Lower leg skin (tissue), 4 donors: ENCODE results near the gene LAMP2. TPM values are rescaled to one million over a fixed set of nuclear protein-coding genes. Genes with fewer than 3 reads are reported as not detected.

Experiments
- DNase-seq, 2 donors: peaks; one replicate each; pipeline ENCODE4 v3.0.0-alpha.2; 2019; ENCODE audit warnings: low spot score in 2 of 2
- H3K4me3 ChIP-seq: fragments of 200-600 bp; sonication (generic); 2 replicates; pipeline ENCODE4 v1.5.1; 2017; ENCODE audit warnings: mild to moderate bottlenecking, low read depth; ENCODE audit not compliant: poor library complexity, severe bottlenecking
- CTCF ChIP-seq, 3 donors: fragments of 450-650 bp; IDR thresholded peaks; one replicate each; pipeline ENCODE4 v1.5.1; 2016; ENCODE audit warnings: antibody characterized with exemption in 3 of 3, mild to moderate bottlenecking in 3 of 3, moderate library complexity in 2 of 3
- POLR2A ChIP-seq, 2 donors: fragments of 450-650 bp; IDR thresholded peaks; one replicate each; pipeline ENCODE4 v1.6.1; 2016 to 2017; ENCODE audit warnings: antibody characterized with exemption in 2 of 2, mild to moderate bottlenecking in 1 of 2, moderate library complexity in 1 of 2
- WGBS, 2 donors: methylation state at CpG; one replicate each; pipeline ENCODE4 v1.1.5; 2018; 5-methylcytosine and 5-hydroxymethylcytosine counted together
- intact Hi-C: fragments of 100-400 bp; cut with DNase I; formaldehyde crosslinking; loops from one replicate; pipeline ENCODE4 v1.15.0; 2023; ENCODE audit warnings: low total_unique reads
- total RNA-seq, 4 donors: library from RNA; depleted of rRNA; stranded (reverse); fragments of >200 nt; gene quantifications; one replicate each; pipeline ENCODE4 v1.1.0, GENCODE V29; 2016

The LAMP2 gene
- 100 to 1,000 TPM in 3 of 4 donors, 10 to 100 TPM in 1; 90.1 to 154 (median 120) TPM for total RNA-seq

GRCh38 chrX:120468825-120469525 is at the start of gene LAMP2:
TSS of gene LAMP2 (minus strand) at chrX:120469296. CDS start at chrX:120469169, 127 bp downstream.
- H3K4me3 ChIP-seq: peak within 1 kb of the TSS; percentile 56
- TF ChIP-seq POLR2A (IDR thresholded peaks at IDR 0.05) (peak in 1 of 2 donors; percentile 14), CTCF (IDR thresholded peaks at IDR 0.05) (no peak)
- DNase-seq: peak; percentile 89 to 97
- WGBS, 2 donors: 1 to 36% methylated on average over 39 to 50 of the region's 50 CpGs
- intact Hi-C loops: no loop called here

DNA sequence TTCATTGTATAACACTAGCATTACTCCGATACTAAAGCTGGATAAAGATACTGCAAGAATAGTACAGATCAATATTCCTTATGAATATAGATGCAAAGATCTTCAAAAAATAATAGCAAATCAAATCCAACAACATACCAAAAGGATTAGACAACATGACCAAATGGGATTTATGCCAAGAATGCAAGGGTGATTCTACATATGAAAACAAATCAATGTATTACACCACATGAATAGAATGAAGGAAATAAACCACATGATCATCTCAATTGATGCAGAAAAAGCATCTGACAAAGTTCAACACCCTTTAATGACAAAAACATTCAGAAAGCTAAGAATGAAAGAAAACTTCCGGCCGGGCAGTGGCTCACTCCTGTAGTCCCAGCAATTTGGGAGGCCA is 48.8 kb upstream of the LAMP2 start:
- no peak overlapping the region for H3K4me3 ChIP-seq
- intact Hi-C loops: no loop called here
- no peak for DNase-seq
- 87 to 98% methylated on average over 3 of the region's 3 CpGs for WGBS, 2 donors
- TF ChIP-seq CTCF (IDR thresholded peaks at IDR 0.05) (no peak), POLR2A (IDR thresholded peaks at IDR 0.05) (no peak)

DNA sequence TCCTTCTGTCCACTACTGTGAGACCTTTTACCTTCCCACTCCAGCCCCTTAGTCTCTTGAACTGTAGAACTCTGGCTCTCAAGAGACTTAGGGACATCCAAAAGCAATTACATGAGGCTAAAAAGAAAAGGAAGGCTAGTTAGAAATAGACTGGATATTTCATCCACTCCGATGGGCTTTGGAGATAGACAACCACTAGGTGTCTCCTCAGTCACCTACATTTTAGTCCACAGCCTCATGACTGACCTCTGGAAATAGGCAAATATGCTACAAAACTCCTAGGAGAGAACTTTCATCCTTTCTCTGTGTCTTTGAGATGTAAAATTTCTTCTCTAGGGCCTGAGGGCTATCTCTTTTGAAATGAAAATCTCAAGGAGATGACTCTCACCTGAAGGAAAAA is 45.1 kb upstream of the LAMP2 start:
- WGBS, 2 donors: 63 to 69% methylated on average over 1 of the region's 1 CpG
- no peak for DNase-seq
- intact Hi-C loops: no loop called here
- TF ChIP-seq POLR2A (IDR thresholded peaks at IDR 0.05): no peak
- no peak for TF ChIP-seq CTCF (IDR thresholded peaks at IDR 0.05)
- no peak overlapping the region for H3K4me3 ChIP-seq

DNA sequence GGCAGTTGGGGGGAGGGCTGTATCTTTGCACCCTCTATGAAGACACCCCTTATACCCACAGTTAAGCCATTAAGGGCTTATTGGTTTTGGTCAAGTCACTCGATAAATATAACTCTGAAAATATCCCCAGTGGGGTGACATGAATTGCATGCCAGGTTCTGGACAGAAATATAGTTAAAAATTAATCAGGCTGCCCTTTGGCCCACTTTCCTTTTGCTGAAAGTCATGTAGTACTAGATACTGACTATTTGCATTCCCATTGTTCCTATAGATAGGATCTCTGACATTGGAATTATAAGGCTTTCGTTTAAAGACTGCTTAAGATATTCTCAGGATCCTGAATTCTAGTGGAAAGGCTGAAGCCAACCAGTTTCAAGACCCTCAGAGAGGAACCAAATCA is 43.5 kb upstream of the LAMP2 start:
- no peak overlapping the region for H3K4me3 ChIP-seq
- intact Hi-C loops: no loop called here
- DNase-seq: no peak
- TF ChIP-seq POLR2A (IDR thresholded peaks at IDR 0.05): no peak
- no peak for TF ChIP-seq CTCF (IDR thresholded peaks at IDR 0.05)
- 78 to 92% methylated on average over 2 of the region's 2 CpGs for WGBS, 2 donors

- no peak overlapping the region for H3K4me3 ChIP-seq
- intact Hi-C loops: no loop called here
- no peak for DNase-seq
- WGBS, 2 donors: 85 to 90% methylated on average over 3 of the region's 3 CpGs
- no peak for TF ChIP-seq POLR2A (IDR thresholded peaks at IDR 0.05)
- no peak for TF ChIP-seq CTCF (IDR thresholded peaks at IDR 0.05)
Measured at GRCh38 chrX:120512222-120512621, 43.1 kb upstream of the LAMP2 start.

GRCh38 chrX:120504569-120504968 is 35.5 kb upstream of the LAMP2 start:
- 92 to 100% methylated on average over 1 of the region's 1 CpG for WGBS, 2 donors
- intact Hi-C loops: no loop called here
- TF ChIP-seq CTCF (IDR thresholded peaks at IDR 0.05) (no peak), POLR2A (IDR thresholded peaks at IDR 0.05) (no peak)
- no peak for DNase-seq
- no peak overlapping the region for H3K4me3 ChIP-seq
